A549 (cell line): ENCODE data around the gene KCTD5. TPM values are rescaled to one million over a fixed set of nuclear protein-coding genes. Genes with fewer than 3 reads are reported as not detected.
"Not testable (repeated sequence)": the region's sequence is repeated elsewhere in the genome, so short reads cannot be mapped to it uniquely, and the experiment has no call there.

Source experiments
- ATAC-seq, 2 experiments: fragments of 200-7000 bp in 1 of 2; fragments of >200 bp in 1 of 2; cut with Nextera tagmentation in 1 of 2; cut with Tn5 transposase in 1 of 2; 3 replicates each; pipeline versions ENCODE4 v1.8.0 to v1.9.1; 2018 to 2020; ENCODE audit warnings: mild to moderate bottlenecking in 1 of 2, moderate library complexity in 1 of 2
- CTCF ChIA-PET: fragments of 300-600 bp; sonication (Branson Sonifier 250); formaldehyde crosslinking; extraction: SDS; loops from one replicate; lab custom pipeline; 2021; ENCODE audit warnings: antibody characterized with exemption, inconsistent platforms; lab: Yijun Ruan, JAX
- POLR2A ChIA-PET: fragments of 350-600 bp; formaldehyde crosslinking; extraction: SDS; loops from one replicate; lab custom pipeline; 2021; ENCODE audit warnings: antibody characterized with exemption, inconsistent platforms; lab: Yijun Ruan, JAX
- DNase-seq, 2 experiments: peaks; one replicate each; pipeline versions ENCODE4 v3.0.0 to v3.0.0-alpha.2; 2011 to 2016; ENCODE audit warnings: low read depth in 1 of 2, low spot score in 1 of 2
- FAIRE-seq: peaks from 2 replicates; lab custom pipeline; 2011; peaks lifted over from hg19 to GRCh38; lab: Jason Lieb, UNC
- H3K27ac ChIP-seq, 2 experiments: fragments of >200 bp; sonication (Bioruptor Twin); formaldehyde crosslinking; 3 replicates each; pipeline ENCODE4 v1.5.1; 2016 to 2017
- H3K4me1 ChIP-seq: fragments of >200 bp; sonication (Bioruptor Twin); formaldehyde crosslinking; 3 replicates; pipeline ENCODE4 v1.6.1; 2016
- H3K4me2 ChIP-seq: fragments of >200 bp; sonication (Bioruptor Twin); formaldehyde crosslinking; 3 replicates; pipeline ENCODE4 v1.6.1; 2016
- H3K4me3 ChIP-seq: fragments of >200 bp; sonication (Bioruptor Twin); formaldehyde crosslinking; 3 replicates; pipeline ENCODE4 v1.5.1; 2016
- H3K9me3 ChIP-seq: fragments of >200 bp; sonication (Bioruptor Twin); formaldehyde crosslinking; 3 replicates; pipeline ENCODE4 v1.6.1; 2016
- BHLHE40 ChIP-seq: IDR thresholded peaks from 2 replicates; pipeline ENCODE4 v1.6.1; 2012; ENCODE audit warnings: low read depth, low read length, inconsistent platforms
- RAD21 ChIP-seq, 2 experiments: fragments of >200 bp in 1 of 2; sonication (Bioruptor Twin) in 1 of 2; formaldehyde crosslinking in 1 of 2; IDR thresholded peaks in 1 of 2; conservative IDR thresholded peaks in 1 of 2; 2 replicates in 1 of 2; 3 replicates in 1 of 2; pipeline ENCODE4 v1.6.1; 2012 to 2018; ENCODE audit warnings: inconsistent platforms in 1 of 2
- SMC3 ChIP-seq: fragments of >200 bp; sonication (Bioruptor Twin); formaldehyde crosslinking; IDR thresholded peaks from 3 replicates; pipeline ENCODE4 v1.6.1; 2018; ENCODE audit warnings: inconsistent platforms
- WGBS: methylation state at CpG from one replicate; pipeline ENCODE4 v1.1.6; 2017; ENCODE audit errors: missing lambda C conversion rate; 5-methylcytosine and 5-hydroxymethylcytosine counted together
- polyA plus RNA-seq, 4 experiments: library from polyadenylated mRNA; depleted of rRNA in 3 of 4; stranded (reverse); fragments of >200 nt; fragmentation: RNase III in 1 of 4; extraction: RNeasy Plus Mini Kit Qiagen cat#74134 plus additional on column Dnase treatment in 1 of 4; gene quantifications; 2 replicates in 3 of 4; 3 replicates in 1 of 4; pipeline ENCODE4 v1.2.3, GENCODE V29; 2011 to 2017
- TF ChIP-seq, protein P1 (sequence below): fragments of >200 bp; sonication (Bioruptor Twin); formaldehyde crosslinking; IDR thresholded peaks from 3 replicates; pipeline ENCODE4 v1.5.1; 2016

The KCTD5 gene
- polyA plus RNA-seq, 2 of the 4 experiments (the other 2 are of a cell fraction) = 22.8 to 26.1 TPM

DNA sequence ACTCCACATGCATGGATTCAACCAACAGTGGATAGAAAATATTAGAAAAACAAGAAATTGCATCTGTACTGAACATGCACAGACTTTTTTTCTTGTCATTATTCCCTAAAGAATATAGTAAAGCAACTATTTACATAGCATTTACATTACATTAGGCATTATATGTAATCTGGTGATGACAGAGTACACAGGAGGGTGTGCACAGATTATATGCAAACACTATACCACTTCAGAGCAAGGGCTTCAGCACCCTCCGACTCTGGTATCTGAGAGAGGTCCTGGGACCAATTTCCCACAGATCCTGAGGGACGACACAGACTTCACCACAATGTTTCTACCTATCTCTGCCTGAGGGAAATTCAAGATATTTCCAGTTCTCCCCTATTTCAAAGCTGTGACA lies 25.3 kb upstream of the KCTD5 start:
- Histone ChIP-seq H3K4me1 (no peaks in the 10 kb centered on the region), H3K27ac (no peak overlapping the region), H3K4me3 (no peak overlapping the region), H3K9me3 (no peaks in the 10 kb centered on the region), H3K4me2 (no peak overlapping the region)
- FAIRE-seq (no peak), ATAC-seq (no peak), DNase-seq (no peak)
- CTCF ChIA-PET = interaction anchor here (0.9 kb wide), 1 partner anchor 13 kb away, joined by 3 read pairs; no protein-coding TSS in a partner anchor
- POLR2A ChIA-PET = no interaction called here
- no peak for TF ChIP-seq BHLHE40
- WGBS = 73% methylated on average over 2 of the region's 2 CpGs

DNA sequence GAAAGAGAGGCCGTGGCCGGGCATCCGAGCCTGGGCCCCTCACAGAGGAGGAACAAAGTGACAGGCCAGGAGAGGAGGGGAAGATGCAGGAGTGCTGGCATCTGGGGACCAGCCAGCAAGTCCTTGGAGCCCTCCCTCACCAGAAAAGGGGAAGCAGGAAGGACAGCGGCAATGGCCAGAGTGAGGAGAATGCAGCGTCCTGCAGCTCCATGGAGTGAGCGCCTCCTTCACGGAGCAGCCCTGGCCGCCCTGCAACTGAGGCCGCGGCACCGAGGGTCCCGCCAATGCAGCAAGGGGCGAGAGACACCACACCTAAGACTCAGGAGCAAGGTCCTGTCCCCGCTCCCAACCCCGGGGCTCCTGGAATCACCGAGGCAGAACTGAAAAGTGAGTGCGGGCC lies 24.5 kb upstream of the KCTD5 start:
- ATAC-seq = peak in 1 of 2 experiments; percentile 13; a peak in 1 of 6 replicates
- H3K4me1 ChIP-seq, H3K4me2 ChIP-seq, CTCF ChIA-PET, H3K27ac ChIP-seq, H3K4me3 ChIP-seq, H3K9me3 ChIP-seq, POLR2A ChIA-PET, DNase-seq, FAIRE-seq: not testable (repeated sequence)
- WGBS = no CpG with 5 or more reads among the region's 17 CpGs

DNA sequence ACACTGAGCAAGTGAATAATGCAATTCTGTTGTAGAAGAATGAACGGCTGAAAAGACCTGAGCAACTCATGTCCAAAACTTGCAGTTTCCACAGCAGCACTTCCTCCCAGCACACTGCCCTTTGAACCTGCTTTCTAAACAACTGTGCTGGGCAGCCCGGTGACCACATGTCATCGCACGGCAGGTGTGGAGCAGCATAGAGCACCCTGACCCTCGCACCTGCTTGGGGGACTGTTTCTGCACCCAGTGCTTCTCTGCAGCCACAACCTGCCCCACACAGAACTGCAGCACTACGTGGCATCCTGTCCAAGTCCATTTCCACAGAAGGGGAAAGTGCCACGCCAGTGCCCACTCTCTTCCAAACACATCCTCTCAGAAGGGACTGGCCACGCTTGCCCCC lies 22.8 kb upstream of the KCTD5 start:
- CTCF ChIA-PET = interaction anchor here (1.3 kb wide), 1 partner anchor 10 kb away, joined by 6 read pairs; no protein-coding TSS in a partner anchor
- DNase-seq, H3K4me2 ChIP-seq, H3K4me1 ChIP-seq, H3K4me3 ChIP-seq, H3K27ac ChIP-seq, POLR2A ChIA-PET, H3K9me3 ChIP-seq, FAIRE-seq: not testable (repeated sequence)
- ATAC-seq = peak in 1 of 2 experiments; percentile 21; a peak in 2 of 6 replicates
- 73% methylated on average over 8 of the region's 8 CpGs for WGBS

DNA sequence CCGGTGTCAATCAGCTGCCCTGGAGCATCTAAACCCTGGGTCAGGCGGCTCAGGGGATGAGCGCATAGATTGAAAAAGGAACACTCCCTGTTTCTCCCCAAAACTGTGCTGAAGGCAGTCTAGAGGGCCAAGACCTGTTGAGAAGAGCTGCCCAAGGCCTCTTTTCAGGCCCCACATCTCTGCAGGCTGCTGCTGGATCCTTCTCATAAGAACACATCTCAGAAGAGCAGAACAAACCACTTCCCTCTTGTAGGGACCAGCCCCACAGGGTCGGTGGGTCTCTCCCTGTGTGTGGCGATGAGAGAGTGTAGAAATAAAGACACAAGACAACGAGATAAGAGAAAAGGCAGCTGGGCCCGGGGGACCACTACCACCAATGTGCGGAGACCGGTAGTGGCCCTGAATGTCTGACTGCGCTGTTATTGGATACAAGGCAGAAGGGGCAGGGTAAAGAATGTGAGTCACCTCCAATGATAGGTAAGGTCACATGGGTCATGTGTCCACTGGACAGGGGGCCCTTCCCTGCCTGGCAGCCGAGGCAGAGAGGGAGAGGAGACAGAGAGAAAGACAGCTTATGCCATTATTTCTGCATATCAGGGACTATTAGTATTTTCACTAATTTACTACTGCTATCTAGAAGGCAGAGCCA lies 22.2 kb upstream of the KCTD5 start:
- FAIRE-seq = not testable (repeated sequence)
- ATAC-seq = peak; percentile 13 to 40; a peak in 1 of 6 replicates

DNA sequence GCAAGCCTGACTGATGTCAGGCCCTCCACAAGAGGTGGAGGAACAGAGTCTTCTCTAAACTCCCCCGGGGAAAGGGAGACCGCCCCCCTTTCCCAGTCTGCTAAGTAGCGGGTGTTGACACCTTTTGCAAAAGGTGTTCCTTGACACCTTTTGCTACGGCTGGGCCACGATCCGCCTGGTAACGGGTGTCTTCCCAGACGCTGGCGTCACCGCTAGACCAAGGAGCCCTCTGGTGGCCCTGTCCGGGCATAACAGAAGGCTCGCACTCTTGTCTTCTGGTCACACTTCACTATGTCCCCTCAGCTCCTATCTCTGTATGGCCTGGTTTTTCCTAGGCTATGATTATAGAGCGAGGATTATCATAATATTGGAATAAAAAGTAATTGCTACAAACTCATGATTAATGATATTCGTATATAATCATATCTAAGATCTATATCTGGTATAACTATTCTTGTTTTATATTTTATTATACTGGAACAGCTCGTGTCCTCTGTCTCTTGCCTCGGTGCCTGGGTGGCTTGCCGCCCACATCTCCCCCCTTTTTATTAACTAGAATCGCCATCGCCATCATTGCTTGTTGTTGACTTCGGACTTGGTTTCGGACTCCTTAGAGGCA lies 21.5 kb upstream of the KCTD5 start:
- H3K27ac ChIP-seq, FAIRE-seq, POLR2A ChIA-PET: not testable (repeated sequence)
- ATAC-seq = peak in 1 of 2 experiments; percentile 71; a peak in 4 of 6 replicates
- peak in 1 of 2 experiments; percentile 43 for DNase-seq
- peak; percentile 56 for TF ChIP-seq SMC3
- TF ChIP-seq, protein P1, sequence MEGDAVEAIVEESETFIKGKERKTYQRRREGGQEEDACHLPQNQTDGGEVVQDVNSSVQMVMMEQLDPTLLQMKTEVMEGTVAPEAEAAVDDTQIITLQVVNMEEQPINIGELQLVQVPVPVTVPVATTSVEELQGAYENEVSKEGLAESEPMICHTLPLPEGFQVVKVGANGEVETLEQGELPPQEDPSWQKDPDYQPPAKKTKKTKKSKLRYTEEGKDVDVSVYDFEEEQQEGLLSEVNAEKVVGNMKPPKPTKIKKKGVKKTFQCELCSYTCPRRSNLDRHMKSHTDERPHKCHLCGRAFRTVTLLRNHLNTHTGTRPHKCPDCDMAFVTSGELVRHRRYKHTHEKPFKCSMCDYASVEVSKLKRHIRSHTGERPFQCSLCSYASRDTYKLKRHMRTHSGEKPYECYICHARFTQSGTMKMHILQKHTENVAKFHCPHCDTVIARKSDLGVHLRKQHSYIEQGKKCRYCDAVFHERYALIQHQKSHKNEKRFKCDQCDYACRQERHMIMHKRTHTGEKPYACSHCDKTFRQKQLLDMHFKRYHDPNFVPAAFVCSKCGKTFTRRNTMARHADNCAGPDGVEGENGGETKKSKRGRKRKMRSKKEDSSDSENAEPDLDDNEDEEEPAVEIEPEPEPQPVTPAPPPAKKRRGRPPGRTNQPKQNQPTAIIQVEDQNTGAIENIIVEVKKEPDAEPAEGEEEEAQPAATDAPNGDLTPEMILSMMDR = peak; percentile 48
- TF ChIP-seq RAD21 (conservative IDR thresholded peaks at IDR 0.05 in 1 of 2, IDR thresholded peaks at IDR 0.05 in 1 of 2) = peak; percentile 53 to 59; a peak in 4 of 5 replicates
- TF ChIP-seq, all 56 proteins: peak for 3; not testable (repeated sequence) for 53
- not testable (repeated sequence) for H3K9me3 ChIP-seq, H3K4me2 ChIP-seq, H3K4me3 ChIP-seq, H3K4me1 ChIP-seq
- CTCF ChIA-PET = interaction anchor here (1.3 to 2.3 kb wide), 4 partner anchors 12 to 58 kb away, joined by 4 to 10 read pairs (median 6); no protein-coding TSS in a partner anchor
- WGBS = 25% methylated on average over 21 of the region's 21 CpGs

More for the DNA sequence above, 22.2 kb upstream of the KCTD5 start:
- H3K4me1 ChIP-seq, DNase-seq, H3K4me3 ChIP-seq, H3K27ac ChIP-seq, H3K4me2 ChIP-seq, H3K9me3 ChIP-seq, POLR2A ChIA-PET: not testable (repeated sequence)
- CTCF ChIA-PET = interaction anchor here (1.3 to 2.3 kb wide), 2 partner anchors 11 to 57 kb away, joined by 4 to 6 read pairs; no protein-coding TSS in a partner anchor
- WGBS = 87% methylated on average over 11 of the region's 11 CpGs
